Adrenal gland (tissue), 12 donors: ENCODE data around the gene MBP. TPM values are rescaled to one million over a fixed set of nuclear protein-coding genes. Genes with fewer than 3 reads are reported as not detected.

ENCODE experiments used
- DNase-seq, 7 donors: peaks; one replicate each; pipeline ENCODE4 v3.0.0-alpha.2; 2019 to 2020
- H3K27ac ChIP-seq, 5 donors: fragments of 200-600 bp; sonication (generic) in 4 of 5; 1 replicate in 3 of 5; 2 replicates in 2 of 5; pipeline versions ENCODE4 v1.5.1 to v1.8.0; 2016 to 2020; ENCODE audit warnings: mild to moderate bottlenecking in 1 of 5
- H3K27me3 ChIP-seq: fragments of 200-600 bp; 2 replicates; pipeline ENCODE4 v1.8.0; 2021
- H3K36me3 ChIP-seq, 2 donors: fragments of 200-600 bp; replicated peaks in 1 of 2; 1 replicate in 1 of 2; 2 replicates in 1 of 2; pipeline versions ENCODE4 v1.5.1 to v1.8.0; 2018 to 2022
- H3K4me1 ChIP-seq, 2 donors: fragments of 200-600 bp; replicated peaks in 1 of 2; 1 replicate in 1 of 2; 2 replicates in 1 of 2; pipeline versions ENCODE4 v1.5.1 to v1.8.0; 2018 to 2021
- H3K4me3 ChIP-seq, 4 donors: fragments of 200-600 bp; sonication (generic) in 3 of 4; one replicate each; pipeline ENCODE4 v1.5.1; 2016 to 2018
- H3K9me3 ChIP-seq, 3 donors: fragments of 200-600 bp; sonication (generic) in 1 of 3; replicated peaks in 1 of 3; 1 replicate in 2 of 3; 2 replicates in 1 of 3; pipeline versions ENCODE4 v1.5.1 to v1.8.0; 2016 to 2021
- CTCF ChIP-seq, 6 experiments: fragments of 450-650 bp in 4 of 6; fragments of 200-600 bp in 2 of 6; sonication (generic) in 1 of 6; IDR thresholded peaks; 1 replicate in 5 of 6; 2 replicates in 1 of 6; pipeline versions ENCODE4 v1.5.1 to v1.8.0; 2016 to 2021; ENCODE audit warnings: antibody characterized with exemption in 6 of 6, mild to moderate bottlenecking in 2 of 6, moderate library complexity in 1 of 6
- POLR2A ChIP-seq, 2 donors: fragments of 450-650 bp; IDR thresholded peaks; one replicate each; pipeline ENCODE4 v1.6.1; 2017; ENCODE audit warnings: antibody characterized with exemption in 2 of 2, mild to moderate bottlenecking in 2 of 2, moderate library complexity in 1 of 2
- WGBS, 4 donors: extraction: QIAGEN DNeasy Blood & Tissue Kit in 2 of 4; methylation state at CpG; one replicate each; pipeline versions ENCODE4 v1.1.5 to v1.1.7; 2013 to 2017; 5-methylcytosine and 5-hydroxymethylcytosine counted together
- intact Hi-C, 2 donors: fragments of 100-400 bp; cut with DNase I; formaldehyde crosslinking; loops; one replicate each; pipeline versions ENCODE4 v1.14.1 to v1.15.0; 2022 to 2023
- polyA plus RNA-seq, 3 donors: library from polyadenylated mRNA; stranded (reverse); fragments of 200-250 nt in 2 of 3; fragments of 350-450 nt in 1 of 3; fragmentation: Illumina TruSeq in 1 of 3; extraction: RNeasy Lipid Tissue Mini Kit (QIAGEN cat#74804) in 1 of 3; gene quantifications; one replicate each; pipeline ENCODE4 v1.2.3, GENCODE V29; 2013 to 2014
- total RNA-seq, 9 donors: library from RNA; depleted of rRNA in 4 of 9; stranded (reverse); fragments of >200 nt in 4 of 9; fragments of 120-200 nt in 1 of 9; fragmentation: NEBNext Ultra II Directional in 1 of 9; extraction: Animal tissue kit (Norgen Biotek cat#: 25700) in 1 of 9; gene quantifications; one replicate each; pipeline versions ENCODE4 v1.1.0 to v1.2.4, GENCODE V29; 2013 to 2023
- donor health status: healthy with polysubstance abuse.
- donor health status: Bipolar disorder and iron deficiency.
- donor health status: DM: yes; HTN: yes; CAD: no.
- donor health status: DM: no; HTN: no; CAD: no.
- donor health status: DM: no; HTN: no; CAD: no.
- donor health status: DM: yes; HTN: yes; CAD: no.

The MBP gene
- total and polyA plus RNA-seq, 12 donors: 1.8 to 23.7 (median 13.7) TPM

DNA sequence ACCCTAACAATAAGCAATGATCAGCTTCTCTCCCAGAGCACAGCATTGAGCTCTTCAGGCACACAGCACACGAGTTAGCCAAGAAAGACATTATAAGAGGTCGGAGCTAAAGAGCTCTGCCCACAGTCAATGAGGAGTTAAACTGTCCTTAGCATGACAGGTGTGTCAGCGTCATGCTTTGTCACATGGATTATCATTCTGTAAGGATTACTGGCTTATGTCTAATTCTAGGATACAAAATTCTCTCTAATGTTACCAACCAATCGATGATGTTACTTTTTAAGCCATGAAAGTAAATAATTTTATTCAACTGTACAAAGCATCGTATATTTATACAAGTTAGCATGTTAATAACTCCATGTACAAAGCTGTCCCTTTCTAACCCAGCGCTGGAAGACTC lies 201.4 kb downstream of the MBP start:
- Histone ChIP-seq H3K4me1 (no peaks in the 10 kb centered on the region), H3K9me3 (no peaks in the 10 kb centered on the region), H3K27ac (no peak overlapping the region), H3K4me3 (no peak overlapping the region), H3K27me3 (no peaks in the 10 kb centered on the region), H3K36me3 (peaks cover 0 to 27% of the 10 kb centered on the region in 2 donors)
- 95 to 97% (median 96%) methylated on average over 6 of the region's 6 CpGs for WGBS, 4 donors
- intact Hi-C loops: no loop called here
- TF ChIP-seq POLR2A (IDR thresholded peaks at IDR 0.05): no peak
- no peak for TF ChIP-seq CTCF (IDR thresholded peaks at IDR 0.05)
- no peak for DNase-seq

Other genes with a start within 250 kb of the MBP start
- 1 to 10 TPM in 3 of 9 donors, under 1 TPM in 2, not detected in 4; 0.11 to 3.5 (median 1.1) TPM for gene GALR1, start 117.1 kb upstream of the MBP start, total RNA-seq
- gene GALR1, start 117.1 kb upstream of the MBP start, polyA plus RNA-seq: 1 to 10 TPM in 1 of 3 donors, under 1 TPM in 2; 0.27 to 1.2 (median 0.64) TPM